Calu3 (cell line): Measurements from ENCODE around the gene VDR. TPM values are rescaled to one million over a fixed set of nuclear protein-coding genes. Genes with fewer than 3 reads are reported as not detected.

Experiments
- BruUV-seq: library from RNA; stranded (reverse); fragments of 400-500 nt; replicated peaks from 2 replicates; lab custom pipeline; 2021; lab: Mats Ljungman, UMichigan
- CTCF ChIA-PET: fragments of 300-600 bp; sonication (Branson Sonifier 250); formaldehyde crosslinking; loops from one replicate; lab custom pipeline; 2022; ENCODE audit warnings: antibody characterized with exemption; lab: Charles Lee
- DNase-seq: peaks from one replicate; pipeline ENCODE4 v3.0.0; 2022
- H3K27ac Mint-ChIP-seq: one replicate; pipeline ENCODE4 v1.8.0; 2022; ENCODE audit warnings: mixed read lengths; ENCODE audit not compliant: unreplicated experiment
- H3K27me3 Mint-ChIP-seq: one replicate; pipeline ENCODE4 v1.8.0; 2022; ENCODE audit warnings: mixed read lengths; ENCODE audit not compliant: unreplicated experiment
- H3K36me3 Mint-ChIP-seq: one replicate; pipeline ENCODE4 v1.8.0; 2022; ENCODE audit warnings: mild to moderate bottlenecking, moderate library complexity, mixed read lengths; ENCODE audit not compliant: insufficient read depth, unreplicated experiment
- H3K4me1 Mint-ChIP-seq: one replicate; pipeline ENCODE4 v1.8.0; 2022; ENCODE audit warnings: mild to moderate bottlenecking, low read depth, mixed read lengths; ENCODE audit not compliant: unreplicated experiment
- H3K4me3 Mint-ChIP-seq: one replicate; pipeline ENCODE4 v1.8.0; 2022; ENCODE audit warnings: mild to moderate bottlenecking, low read depth, moderate library complexity, mixed read lengths; ENCODE audit not compliant: unreplicated experiment
- H3K9me3 Mint-ChIP-seq: one replicate; pipeline ENCODE4 v1.8.0; 2022; ENCODE audit warnings: low read depth, mixed read lengths; ENCODE audit not compliant: unreplicated experiment
- CTCF ChIP-seq: fragments of 200-600 bp; IDR thresholded peaks from one replicate; pipeline ENCODE4 v1.8.0; 2022; ENCODE audit warnings: antibody characterized with exemption; ENCODE audit not compliant: unreplicated experiment
- intact Hi-C: fragments of 100-400 bp; cut with micrococcal nuclease; formaldehyde crosslinking; loops from one replicate; pipeline ENCODE4 v1.10.0; 2022; ENCODE audit not compliant: unreplicated experiment
- total RNA-seq: library from RNA; stranded (reverse); gene quantifications from 2 replicates; pipeline ENCODE4 v1.2.3, GENCODE V29; 2022

VDR gene
- total RNA-seq, 1 experiment from 2014 or later: 10.1 TPM

GRCh38 chr12:47824635-47825034, 80.2 kb downstream of the VDR start:
- Mint-ChIP-seq H3K27ac (peak overlapping the region; percentile 13), H3K4me3 (no peak overlapping the region), H3K9me3 (no peaks in the 10 kb centered on the region), H3K36me3 (peaks cover 26% of the 10 kb centered on the region), H3K4me1 (peaks cover 55% of the 10 kb centered on the region), H3K27me3 (no peaks in the 10 kb centered on the region)
- TF ChIP-seq CTCF: no peak
- DNase-seq: no peak
- BruUV-seq: no TSS peak
- CTCF ChIA-PET: no interaction called here
- intact Hi-C loops: no loop called here

- Mint-ChIP-seq H3K27ac (no peak overlapping the region), H3K27me3 (no peaks in the 10 kb centered on the region), H3K9me3 (no peaks in the 10 kb centered on the region), H3K36me3 (peaks cover 25% of the 10 kb centered on the region), H3K4me3 (no peak overlapping the region), H3K4me1 (peaks cover 53% of the 10 kb centered on the region)
- CTCF ChIA-PET: no interaction called here
- intact Hi-C loops: no loop called here
- TF ChIP-seq CTCF: no peak
- no peak for DNase-seq
- BruUV-seq: no TSS peak
Observed at GRCh38 chr12:47824198-47824597, 80.6 kb downstream of the VDR start.

GRCh38 chr12:47823422-47824086, 81.2 kb downstream of the VDR start:
- no TSS peak for BruUV-seq
- Mint-ChIP-seq H3K4me1 (peaks cover 49% of the 10 kb centered on the region), H3K36me3 (peaks cover 24% of the 10 kb centered on the region), H3K9me3 (no peaks in the 10 kb centered on the region), H3K27me3 (no peaks in the 10 kb centered on the region), H3K27ac (no peak overlapping the region), H3K4me3 (no peak overlapping the region)
- no peak for DNase-seq
- intact Hi-C loops: no loop called here
- CTCF ChIA-PET: no interaction called here
- TF ChIP-seq CTCF: no peak

- Mint-ChIP-seq H3K27ac (no peak overlapping the region), H3K4me1 (peaks cover 56% of the 10 kb centered on the region), H3K4me3 (no peak overlapping the region), H3K9me3 (no peaks in the 10 kb centered on the region), H3K27me3 (no peaks in the 10 kb centered on the region), H3K36me3 (peaks cover 31% of the 10 kb centered on the region)
- no TSS peak for BruUV-seq
- intact Hi-C loops: no loop called here
- no peak for DNase-seq
- CTCF ChIA-PET: interaction anchor here (1.0 kb wide), 1 partner anchor 13 kb away, joined by 4 read pairs; no protein-coding TSS in a partner anchor
- TF ChIP-seq CTCF: no peak
Observed at GRCh38 chr12:47822863-47823262, 81.9 kb downstream of the VDR start.
